C1 segment of cervical spinal cord (tissue), 14 donors: Measurements from ENCODE around the gene TBC1D22A.
A peak's percentile ranks its signal among the peaks of the same experiment; 100 is the strongest.

Source experiments
- DNase-seq, 14 donors: peaks; one replicate each; lab custom pipeline; 2025; lab: John Stamatoyannopoulos, UW

TBC1D22A gene

DNA sequence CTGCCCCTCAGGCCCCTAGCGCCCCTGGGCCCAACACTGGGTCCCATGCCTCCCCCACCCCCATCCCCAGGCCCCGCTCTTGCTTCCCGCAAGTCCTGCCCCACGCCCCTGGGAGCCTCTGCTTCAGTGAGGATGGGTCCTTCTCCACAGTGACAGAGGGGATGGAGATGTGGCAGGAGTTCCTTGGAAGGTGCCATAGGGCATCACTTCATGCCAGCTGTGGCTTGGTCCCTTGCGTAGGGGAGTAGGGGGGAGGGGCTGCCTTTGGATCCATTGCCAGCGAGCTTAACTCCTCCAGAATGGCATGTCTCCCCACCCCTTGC, 9.5 kb upstream of the TBC1D22A start:
- no peak for DNase-seq

DNA sequence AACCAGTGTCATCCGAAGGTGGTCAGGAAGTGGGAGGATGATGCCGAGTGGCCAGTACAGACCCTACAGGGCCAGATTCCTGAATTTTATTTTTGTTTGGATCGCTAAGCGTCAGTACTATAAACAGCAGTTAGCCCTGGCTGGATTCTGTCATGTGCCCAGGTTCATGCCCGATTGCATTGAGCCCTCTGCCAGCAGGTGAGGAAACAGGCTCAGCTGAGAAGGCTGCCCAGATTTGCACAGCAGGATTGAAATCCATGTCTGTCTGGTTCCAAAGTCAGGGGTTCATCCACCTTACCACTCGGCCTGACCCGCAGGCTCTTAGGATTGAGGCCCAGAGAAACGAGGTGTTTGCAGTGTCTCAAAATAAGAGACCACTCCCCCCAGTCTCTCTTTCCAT, 9.1 kb upstream of the TBC1D22A start:
- no peak for DNase-seq

DNA sequence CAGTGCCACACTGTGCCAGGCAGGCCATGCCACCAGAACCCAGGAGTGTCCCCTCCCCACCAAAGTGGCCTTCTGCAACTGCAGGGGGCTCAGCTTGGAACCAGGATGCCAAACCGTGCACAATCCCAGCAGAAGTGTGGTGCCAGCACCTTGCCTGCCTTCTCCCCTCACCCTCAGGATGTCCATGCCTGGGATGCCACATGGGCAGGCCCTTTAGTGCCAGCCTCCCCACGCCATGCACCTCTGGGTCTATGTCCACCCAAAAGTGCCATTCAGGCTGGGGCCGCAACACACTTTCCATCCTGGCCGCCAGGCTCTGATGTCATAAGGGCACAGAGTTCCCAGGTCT, 8.7 kb upstream of the TBC1D22A start:
- no peak for DNase-seq

DNA sequence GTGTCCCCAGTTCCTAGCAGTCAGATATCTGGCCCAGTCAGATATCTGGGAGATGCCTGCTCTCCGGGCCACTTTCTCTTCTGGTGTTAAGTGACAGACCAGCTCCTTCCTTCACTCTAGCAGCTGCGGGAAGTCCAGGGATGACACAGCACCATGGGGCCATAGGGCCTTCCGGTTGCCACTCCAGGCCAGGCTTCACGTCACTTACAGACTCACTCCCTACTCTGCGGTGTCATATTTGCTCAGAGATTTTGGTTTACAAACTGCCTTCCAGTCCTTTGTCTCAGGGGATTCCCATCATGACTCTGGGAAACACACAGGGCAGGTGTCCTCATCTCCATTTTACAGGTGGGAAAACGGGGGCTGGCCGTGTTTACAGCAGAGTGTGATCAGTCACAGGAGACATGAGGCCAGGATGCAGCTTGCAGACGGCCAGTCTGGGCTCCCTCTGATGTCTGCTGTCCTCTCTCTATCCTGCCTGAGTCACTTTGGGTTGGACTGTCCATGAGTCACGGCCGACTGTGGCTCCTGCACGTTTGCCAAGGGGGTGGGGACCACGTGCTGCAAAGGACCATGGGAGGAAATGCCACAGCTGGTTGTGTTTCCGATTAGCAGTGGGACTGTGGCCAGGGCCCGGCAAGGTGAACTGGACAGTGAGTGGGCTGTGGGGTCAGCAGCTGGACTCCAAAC, 8.2 kb upstream of the TBC1D22A start:
- peak in 2 of 14 donors; percentile 55 to 64 for DNase-seq

DNA sequence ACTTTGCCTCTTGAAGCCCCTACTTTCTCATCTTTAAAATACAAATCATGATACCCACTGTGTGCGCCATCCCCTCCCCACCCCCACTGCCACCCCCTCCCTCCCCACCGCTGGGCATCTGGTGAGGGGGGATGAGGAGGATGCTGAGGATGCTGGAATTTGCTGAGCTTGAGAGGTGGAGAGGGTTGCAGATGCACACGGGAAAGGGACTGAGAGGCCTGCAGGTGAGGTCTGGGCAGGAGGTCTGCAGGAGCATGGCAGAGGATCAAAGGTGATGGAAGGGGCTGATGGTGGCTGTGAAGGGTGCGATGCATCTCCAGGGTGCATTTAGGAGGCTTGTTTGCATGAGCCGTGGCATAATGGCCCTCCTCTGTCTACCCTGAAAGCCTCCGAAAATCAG, 7.6 kb upstream of the TBC1D22A start:
- no peak for DNase-seq

DNA sequence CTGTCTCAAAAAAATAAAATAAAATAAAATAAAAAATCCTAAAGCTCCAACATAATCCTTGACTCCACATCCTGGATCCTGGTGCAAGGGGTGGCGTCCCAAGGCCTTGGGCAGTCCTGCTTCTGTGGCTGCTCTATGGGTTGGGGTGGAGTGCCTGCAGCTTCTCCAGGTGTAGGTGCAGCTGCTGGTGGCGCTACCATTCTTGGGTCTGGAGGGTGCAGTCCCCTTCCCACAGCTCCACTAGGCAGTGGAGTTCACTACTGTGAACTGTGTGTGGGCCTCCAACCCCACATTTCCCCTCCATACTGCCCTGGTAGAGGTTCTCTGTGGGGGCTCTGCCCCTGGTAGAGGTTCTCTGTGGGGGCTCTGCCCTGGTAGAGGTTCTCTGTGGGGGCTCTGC, 6.9 kb upstream of the TBC1D22A start:
- DNase-seq: no peak

DNA sequence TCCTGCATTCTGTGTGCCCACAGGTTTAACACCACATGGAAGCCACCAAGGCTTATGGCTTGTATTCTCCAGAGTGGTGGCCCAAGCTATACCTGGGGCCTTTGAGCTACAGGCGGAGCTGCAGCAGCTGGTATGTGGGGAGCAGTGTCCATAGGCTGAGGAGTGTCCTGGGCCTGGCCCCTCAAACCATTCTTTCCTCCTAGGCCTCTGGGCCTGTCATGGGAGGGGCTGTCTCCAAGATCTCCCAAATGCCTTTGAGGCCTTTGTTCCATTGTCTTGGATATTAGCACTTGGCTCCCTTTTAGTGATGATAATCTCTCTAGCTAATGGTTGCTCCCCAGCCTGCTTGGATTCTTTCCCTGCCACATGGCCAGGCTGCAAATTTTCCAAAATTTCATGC, 6.4 kb upstream of the TBC1D22A start:
- no peak for DNase-seq

DNA sequence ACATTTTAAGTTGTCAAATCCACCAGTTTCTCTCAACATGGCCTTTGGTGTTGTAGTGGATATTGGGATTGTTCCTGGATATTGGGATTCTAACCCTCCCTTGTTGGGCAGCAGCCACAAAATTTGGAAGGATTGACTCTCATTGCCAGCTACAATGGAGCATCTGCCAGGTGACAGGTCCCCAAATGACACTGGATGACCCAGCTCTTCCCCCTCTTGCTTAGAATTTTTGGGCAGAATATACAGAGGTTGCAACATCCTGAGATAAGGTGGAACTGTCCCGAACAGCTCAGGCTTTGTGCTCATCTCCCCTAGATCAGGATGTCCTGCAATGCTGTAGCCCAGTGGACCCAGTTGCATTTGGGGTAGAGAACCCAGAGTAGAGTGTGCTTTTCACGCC, 5.3 kb upstream of the TBC1D22A start:
- DNase-seq: no peak

DNA sequence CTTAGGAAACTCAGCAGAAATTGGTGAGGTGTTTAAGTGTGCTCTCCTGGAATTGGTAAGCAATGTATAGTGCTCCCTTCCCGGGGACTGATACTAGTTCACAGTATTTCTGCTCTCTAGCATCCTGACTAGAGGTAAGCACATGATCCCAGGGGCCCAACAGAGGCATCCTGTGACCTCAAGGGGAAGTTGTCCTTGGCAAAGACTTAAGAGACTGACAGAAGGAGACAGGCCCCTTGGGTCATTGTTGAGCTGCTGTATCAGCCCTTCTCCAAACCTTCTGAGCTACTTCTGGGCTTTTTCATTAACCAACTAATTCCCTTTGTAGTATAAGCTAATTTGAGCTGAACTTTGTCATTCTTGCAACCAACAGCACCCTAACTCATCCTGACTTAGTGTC, 4.3 kb upstream of the TBC1D22A start:
- peak in 2 of 14 donors; percentile 10 to 11 for DNase-seq

DNA sequence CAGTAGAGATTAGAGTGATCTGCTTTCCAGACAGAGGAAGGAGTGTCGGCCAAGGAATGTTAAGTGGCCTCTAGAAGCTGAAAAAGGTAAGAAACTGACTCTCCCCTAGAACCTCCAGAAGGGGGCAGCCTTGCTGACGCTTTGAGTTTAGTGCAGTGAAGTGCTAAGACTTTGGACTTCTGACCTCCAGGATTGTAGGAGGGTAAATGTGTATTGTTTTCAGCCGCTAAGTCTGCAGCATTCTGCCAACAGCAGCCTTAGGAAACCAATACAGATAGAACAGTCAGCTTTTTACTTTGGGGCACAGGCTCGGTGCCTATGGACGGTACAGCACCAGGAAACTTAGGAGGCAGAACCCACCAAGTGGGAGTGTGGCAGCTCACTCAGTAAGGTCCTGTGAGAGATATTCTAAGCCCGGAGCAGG, 3.6 kb upstream of the TBC1D22A start:
- DNase-seq: peak in 6 of 14 donors; percentile 5 to 36 (median 18)

DNA sequence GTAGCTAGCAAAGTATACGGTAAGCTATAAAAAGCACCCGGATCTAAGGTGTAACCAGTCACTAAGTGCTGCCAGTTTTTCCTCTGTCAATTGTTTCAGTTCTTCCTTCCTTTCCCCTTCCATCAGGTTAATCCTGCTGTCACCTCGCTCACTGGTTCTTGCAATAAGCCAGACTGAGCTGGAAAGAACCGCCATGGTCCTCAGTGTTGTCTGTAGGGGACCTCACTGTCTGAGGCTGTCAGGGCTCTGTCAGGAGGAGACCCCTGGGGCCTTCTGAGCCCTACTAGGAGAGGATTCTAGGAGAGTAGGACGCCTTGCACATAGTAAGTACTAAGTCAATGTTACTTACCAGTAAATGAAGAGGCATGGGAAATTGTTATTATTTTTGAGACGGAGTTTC, 1.4 kb upstream of the TBC1D22A start:
- no peak for DNase-seq

DNA sequence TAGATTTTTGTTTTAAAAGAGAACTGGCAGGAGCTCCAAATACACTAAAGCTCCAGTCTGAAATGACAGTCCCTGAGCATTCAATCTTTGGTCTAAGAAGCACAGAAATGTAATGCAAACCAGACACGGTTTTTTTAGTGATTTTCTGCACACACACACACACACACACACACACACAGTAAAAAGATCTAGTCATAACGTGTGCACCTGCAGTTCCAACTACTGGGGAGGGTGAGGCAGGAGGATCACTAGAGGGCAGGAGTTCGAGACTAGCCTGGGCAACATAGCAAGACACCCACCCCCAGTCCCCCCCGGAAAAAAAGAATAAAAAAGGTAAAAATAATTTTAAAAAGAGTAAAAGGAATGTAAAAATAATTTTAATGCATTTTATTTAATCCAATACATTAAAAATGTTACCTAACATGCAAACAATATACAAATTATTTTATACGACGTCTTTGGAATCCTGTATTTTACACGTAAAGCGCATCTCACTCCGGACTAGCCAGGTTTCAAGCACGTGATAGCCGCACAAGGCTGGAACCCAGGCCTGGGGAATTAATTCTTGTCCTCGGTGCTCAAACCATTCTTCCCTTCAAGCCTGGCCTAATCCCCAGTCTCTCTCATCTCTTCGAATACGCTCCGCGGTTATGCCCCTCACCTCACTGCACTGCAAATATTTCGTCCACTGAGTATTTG, 762 bp upstream of the TBC1D22A start:
- DNase-seq: no peak

DNA sequence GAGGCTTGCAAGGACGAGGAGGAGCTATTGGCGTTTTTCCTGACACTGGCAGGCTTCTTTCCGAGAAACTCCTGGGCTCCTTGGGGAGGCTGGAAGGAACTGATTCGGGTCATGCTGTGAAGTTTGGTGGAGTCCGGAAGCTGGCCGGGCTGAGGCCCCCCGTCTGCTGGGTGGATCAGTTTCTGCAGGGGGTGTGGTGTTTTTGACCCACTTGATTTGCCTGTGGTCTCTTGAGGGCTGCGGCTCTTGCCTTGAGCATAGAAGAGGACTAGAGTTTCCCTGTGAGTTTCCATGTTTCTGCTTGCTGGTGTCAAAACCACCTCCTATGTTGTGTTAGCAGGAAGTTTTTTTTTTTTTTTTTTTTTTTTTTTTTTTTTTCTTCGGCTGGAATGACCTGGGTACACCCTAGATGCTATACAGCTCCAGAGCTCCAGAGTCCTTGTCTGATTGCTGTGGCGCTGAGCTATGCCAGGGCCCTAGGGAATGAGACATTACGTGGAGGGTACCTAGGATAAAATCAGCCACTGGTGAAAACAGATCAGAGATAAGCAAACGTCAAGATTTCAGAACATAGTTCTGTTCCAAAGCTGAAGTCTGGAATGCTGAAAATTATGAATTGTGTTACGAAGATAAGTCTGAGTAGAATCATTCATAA, 728 bp downstream of the TBC1D22A start:
- DNase-seq: peak in 5 of 14 donors; percentile 37 to 61 (median 48)

DNA sequence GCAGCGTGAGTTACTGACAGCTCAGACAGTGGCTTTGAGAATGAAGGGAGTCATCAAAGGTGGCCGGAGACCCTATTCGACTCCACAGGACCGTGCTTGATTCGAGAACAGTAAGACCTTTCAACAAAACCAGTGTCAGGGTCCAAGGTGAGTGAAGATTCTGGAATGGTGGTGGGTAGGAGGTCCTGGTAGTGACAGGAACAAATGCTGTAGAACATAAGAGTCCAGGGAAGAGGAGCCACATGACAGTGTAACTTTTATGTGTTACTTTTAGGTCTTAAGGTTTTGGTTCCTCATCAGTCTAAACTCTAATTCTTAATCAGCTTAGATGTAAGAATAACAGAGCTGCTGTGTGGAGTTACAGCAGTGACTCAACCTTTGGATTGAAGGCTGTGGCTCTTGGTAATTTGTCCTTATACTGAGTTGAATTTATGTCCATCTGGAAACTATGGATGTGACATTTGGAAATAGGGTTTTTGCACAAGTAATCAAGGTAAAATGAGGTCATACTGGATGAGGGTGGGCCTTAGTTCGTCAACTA, 1.8 kb downstream of the TBC1D22A start:
- no peak for DNase-seq

DNA sequence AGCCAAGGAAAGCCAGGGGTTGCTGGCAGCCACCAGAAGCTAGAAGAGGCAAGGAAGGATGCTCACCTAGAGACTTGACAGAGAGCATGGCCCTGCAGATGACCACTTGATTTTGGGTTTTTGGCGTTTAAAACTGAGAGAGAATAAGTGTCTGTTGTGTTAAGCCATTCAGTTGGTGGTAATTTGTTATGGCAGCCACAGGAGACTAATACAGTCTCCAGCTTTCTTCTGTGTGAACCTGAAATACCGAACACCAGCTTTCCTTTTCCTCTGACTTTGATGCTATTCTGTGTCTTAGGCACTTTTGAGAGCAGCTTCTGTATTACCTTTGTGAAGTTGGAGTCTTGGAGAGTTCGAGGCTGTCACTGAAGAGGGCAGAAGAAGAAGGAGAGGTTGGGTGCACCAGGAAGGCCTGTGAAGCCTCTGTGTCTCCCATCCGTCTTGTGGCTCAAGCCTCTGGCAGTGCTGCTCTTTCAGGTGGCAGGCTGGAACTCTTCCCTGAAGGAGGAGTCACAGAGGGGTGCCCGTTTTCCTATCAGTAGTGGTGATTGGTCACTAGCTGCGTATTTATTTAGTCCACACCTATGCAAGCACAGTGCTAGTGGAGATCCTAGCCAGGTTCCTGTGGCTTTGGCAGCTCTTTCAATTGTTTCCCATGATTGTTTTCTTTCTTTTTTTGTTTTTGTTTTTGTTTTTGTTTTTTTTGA, 2.5 kb downstream of the TBC1D22A start:
- DNase-seq: no peak

DNA sequence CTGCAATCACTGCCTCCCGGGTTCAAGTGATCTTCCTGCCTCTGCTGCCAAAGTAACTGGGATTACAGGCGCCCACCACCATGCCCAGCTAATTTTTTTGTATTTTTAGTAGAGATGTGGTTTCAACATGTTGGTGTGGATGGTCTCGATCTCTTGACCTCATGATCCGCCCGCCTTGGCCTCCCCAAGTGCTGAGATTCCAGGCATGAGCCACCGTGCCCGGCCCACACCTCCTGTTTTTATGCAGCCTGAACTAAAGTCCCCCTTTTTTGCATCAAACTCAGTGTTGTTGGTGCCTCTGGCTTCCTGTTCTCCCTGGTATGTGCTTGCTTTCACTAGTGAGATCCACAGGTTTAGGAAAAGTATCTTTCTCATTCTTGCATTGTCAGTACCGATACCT, 4.2 kb downstream of the TBC1D22A start:
- no peak for DNase-seq

DNA sequence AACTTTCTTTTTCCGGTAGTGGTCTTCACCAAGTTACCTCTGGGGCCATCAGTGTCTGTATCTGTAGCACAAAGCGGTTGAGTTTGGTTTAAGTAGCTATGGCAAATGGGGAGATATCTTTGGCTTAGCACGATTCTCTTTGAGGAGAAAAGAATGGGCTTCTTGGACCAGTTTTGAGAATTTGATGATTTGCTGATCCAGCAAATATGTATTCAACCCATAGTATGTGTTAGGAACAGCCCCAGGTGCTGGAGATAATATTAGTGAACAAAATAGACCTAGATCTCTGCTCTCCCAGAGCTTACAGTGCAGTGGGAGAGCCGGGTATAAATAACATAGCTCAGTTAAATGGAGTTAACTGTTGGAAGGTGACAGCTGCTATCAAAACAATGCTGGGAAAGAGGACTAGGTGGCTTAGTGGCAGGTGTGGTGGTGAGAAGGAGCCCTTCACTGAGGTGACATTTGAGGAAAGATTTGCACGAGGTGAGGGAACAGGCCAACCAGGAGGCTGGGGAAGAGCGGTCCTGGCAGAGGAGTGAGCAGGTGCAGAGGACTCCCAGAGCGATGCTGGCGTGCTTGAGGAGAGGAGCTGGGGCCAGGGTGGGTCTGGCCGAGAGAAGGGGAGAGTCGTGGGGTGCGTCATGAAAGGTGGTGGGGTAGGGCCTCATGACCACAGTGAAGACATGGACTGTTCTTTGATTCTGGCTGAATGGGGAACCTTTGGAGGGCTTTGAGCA, 5.0 kb downstream of the TBC1D22A start:
- DNase-seq: no peak

DNA sequence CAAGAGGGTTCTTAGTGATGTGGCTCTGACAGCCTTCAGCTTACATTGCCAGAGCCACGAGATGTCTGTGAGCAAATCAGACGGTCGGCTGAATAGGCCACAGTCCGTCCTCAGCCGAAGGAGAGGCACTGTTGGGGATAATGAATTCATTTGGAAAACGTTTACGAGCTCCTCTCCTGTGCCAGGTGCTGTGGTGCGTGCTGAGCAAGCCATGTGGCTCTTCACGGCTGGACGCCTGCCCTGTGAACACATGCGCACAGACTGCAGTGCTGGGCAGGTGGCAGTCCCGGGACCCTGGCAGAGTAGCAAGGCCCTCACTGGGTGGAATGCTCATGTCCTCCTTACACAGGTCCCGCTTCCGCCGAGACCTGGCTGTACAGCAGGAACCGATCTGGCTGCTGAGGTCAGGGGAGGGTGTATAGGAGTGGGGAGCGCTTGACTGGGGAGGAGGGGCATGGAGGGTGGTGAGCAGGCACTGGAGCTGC, 6.8 kb downstream of the TBC1D22A start:
- peak in 10 of 14 donors; percentile 14 to 99 (median 34) for DNase-seq

DNA sequence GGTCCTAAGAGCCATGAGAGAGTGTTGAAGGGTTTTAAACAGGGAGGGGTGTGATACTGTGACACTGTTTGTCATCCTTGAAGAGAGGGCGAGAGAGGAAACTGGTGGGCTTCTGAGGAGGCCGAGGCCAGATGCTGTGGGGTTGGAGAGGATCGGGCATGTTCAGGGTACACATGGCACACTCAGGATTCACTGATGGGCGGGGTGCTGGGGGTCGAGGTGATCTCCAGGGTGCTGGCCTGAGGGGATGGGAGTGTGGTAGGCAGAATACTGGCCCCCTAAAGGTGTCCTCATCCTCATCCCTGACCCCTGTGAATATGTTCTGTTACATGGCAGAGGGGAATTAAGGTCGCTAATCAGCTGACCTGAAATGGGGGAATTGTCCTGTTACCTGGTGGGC, 7.3 kb downstream of the TBC1D22A start:
- DNase-seq: no peak

DNA sequence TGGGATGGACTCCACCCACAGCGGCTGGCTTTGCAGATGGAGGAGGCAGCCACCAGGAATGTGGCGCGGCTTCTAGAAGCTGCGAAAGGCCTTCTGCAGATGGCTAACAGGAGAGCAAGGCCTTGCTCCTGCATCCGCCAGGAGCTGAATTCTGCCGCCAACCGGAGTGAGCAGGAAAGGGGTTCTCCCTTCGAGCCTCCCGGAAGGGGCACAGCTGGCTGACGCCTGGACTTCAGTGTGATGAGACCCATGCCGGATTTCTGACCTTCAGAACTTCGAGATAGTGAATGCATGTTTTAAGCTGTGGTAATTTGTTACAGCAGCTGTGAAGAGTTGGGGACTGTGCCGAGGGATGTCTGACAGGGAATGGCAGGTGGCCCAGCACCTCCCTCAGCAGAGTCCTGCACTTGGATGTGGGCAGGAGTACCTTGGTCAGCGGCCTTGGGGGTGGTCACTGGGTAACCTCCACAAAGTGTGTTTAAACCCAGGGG, 7.7 kb downstream of the TBC1D22A start:
- DNase-seq: no peak

DNA sequence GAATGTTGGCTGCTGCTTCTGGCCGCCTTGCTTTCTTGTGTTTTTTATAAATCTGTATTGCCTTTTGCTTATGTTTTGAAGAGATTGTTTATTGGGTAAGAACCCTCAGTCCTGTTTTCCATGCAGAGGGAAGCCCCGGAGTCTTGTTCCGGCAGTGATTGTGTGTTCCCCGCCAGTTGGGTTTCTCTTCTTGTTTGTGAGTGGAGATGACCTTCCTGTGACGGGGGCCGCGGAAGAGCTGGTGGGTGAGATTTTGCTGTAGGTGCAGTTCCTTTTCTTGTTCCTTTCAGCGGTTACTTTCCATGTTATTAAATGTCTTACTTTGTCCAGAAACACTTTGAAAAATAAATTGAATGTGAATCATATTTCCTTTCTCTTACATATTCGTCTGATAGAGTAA, 8.3 kb downstream of the TBC1D22A start:
- peak in 6 of 14 donors; percentile 4 to 42 (median 23) for DNase-seq
